GM23338 (cell line): ENCODE measurements around the gene CRK. TPM values are rescaled to one million over a fixed set of nuclear protein-coding genes. Genes with fewer than 3 reads are reported as not detected.

Experiments used
- ATAC-seq: fragments of 200-7000 bp; cut with Tn5 transposase; 3 replicates; pipeline ENCODE4 v1.9.1; 2020
- DNase-seq: peaks from one replicate; pipeline ENCODE4 v3.0.0-alpha.2; 2015; ENCODE audit warnings: low spot score
- H2AFZ ChIP-seq: fragments of 200-600 bp; sonication (generic); 2 replicates; pipeline ENCODE4 v1.8.0; 2016; ENCODE audit warnings: antibody characterized with exemption, mild to moderate bottlenecking, moderate library complexity
- H3F3A ChIP-seq: fragments of 200-600 bp; sonication (generic); replicated peaks from 2 replicates; pipeline ENCODE4 v1.8.0; 2017; ENCODE audit warnings: antibody characterized with exemption, mixed run types, low read depth
- H3K27ac ChIP-seq: fragments of 200-600 bp; sonication (generic); 2 replicates; pipeline ENCODE4 v1.6.1; 2016; ENCODE audit warnings: low read depth
- H3K27me3 ChIP-seq: fragments of 200-600 bp; sonication (generic); 2 replicates; pipeline ENCODE4 v1.8.0; 2016; ENCODE audit warnings: mild to moderate bottlenecking, mixed run types, moderate library complexity; ENCODE audit not compliant: insufficient read depth
- H3K36me3 ChIP-seq: fragments of 200-600 bp; sonication (generic); 2 replicates; pipeline ENCODE4 v1.8.0; 2016; ENCODE audit warnings: mild to moderate bottlenecking; ENCODE audit not compliant: insufficient read depth
- H3K4me1 ChIP-seq: fragments of 200-600 bp; sonication (generic); 2 replicates; pipeline ENCODE4 v1.8.0; 2016; ENCODE audit warnings: mild to moderate bottlenecking, moderate library complexity; ENCODE audit not compliant: insufficient read depth
- H3K4me2 ChIP-seq: fragments of 200-600 bp; sonication (generic); 2 replicates; pipeline ENCODE4 v1.7.1; 2017; ENCODE audit warnings: mixed run types
- H3K4me3 ChIP-seq: fragments of 200-600 bp; sonication (generic); 2 replicates; pipeline ENCODE4 v1.6.1; 2016; ENCODE audit warnings: mixed run types
- H3K79me2 ChIP-seq: fragments of 200-600 bp; sonication (generic); replicated peaks from 2 replicates; pipeline ENCODE4 v1.8.0; 2017; ENCODE audit warnings: mild to moderate bottlenecking; ENCODE audit not compliant: insufficient read depth
- H3K9me2 ChIP-seq: fragments of 200-600 bp; sonication (generic); 2 replicates; pipeline ENCODE4 v1.8.0; 2017; ENCODE audit not compliant: insufficient read depth
- H4K20me1 ChIP-seq: fragments of 200-600 bp; sonication (generic); replicated peaks from 2 replicates; pipeline ENCODE4 v1.8.0; 2017; ENCODE audit warnings: mild to moderate bottlenecking; ENCODE audit not compliant: insufficient read depth
- H3K27ac Mint-ChIP-seq: 2 replicates; pipeline ENCODE4 v1.8.0; 2020; ENCODE audit warnings: inconsistent platforms, mild to moderate bottlenecking, moderate library complexity, mixed read lengths
- H3K27me3 Mint-ChIP-seq: 3 replicates; pipeline ENCODE4 v1.8.0; 2022; ENCODE audit warnings: low read depth, mild to moderate bottlenecking, moderate library complexity, mixed read lengths, inconsistent platforms; ENCODE audit not compliant: insufficient read depth, poor library complexity
- H3K36me3 Mint-ChIP-seq: 3 replicates; pipeline ENCODE4 v1.8.0; 2021; ENCODE audit warnings: low read depth, mild to moderate bottlenecking, inconsistent platforms, moderate library complexity, mixed read lengths
- H3K4me1 Mint-ChIP-seq: 3 replicates; pipeline ENCODE4 v1.8.0; 2020; ENCODE audit warnings: mild to moderate bottlenecking, inconsistent platforms, mixed read lengths
- H3K4me3 Mint-ChIP-seq: 3 replicates; pipeline ENCODE4 v1.8.0; 2021; ENCODE audit warnings: moderate library complexity, mild to moderate bottlenecking, inconsistent platforms, mixed read lengths
- H3K9me3 Mint-ChIP-seq: 3 replicates; pipeline ENCODE4 v1.8.0; 2020; ENCODE audit warnings: moderate library complexity, mild to moderate bottlenecking, inconsistent platforms, mixed read lengths
- CREB1 ChIP-seq: fragments of 250-450 bp; sonication (Bioruptor Pico); IDR thresholded peaks from 2 replicates; pipeline ENCODE4 v1.5.0; 2020; ENCODE audit warnings: low read depth, mild to moderate bottlenecking, moderate library complexity
- ETS1 ChIP-seq: IDR thresholded peaks from 2 replicates; pipeline ENCODE4 v1.6.1; 2016; ENCODE audit warnings: antibody characterized with exemption
- EZH2 ChIP-seq: fragments of 200-600 bp; sonication (generic); IDR thresholded peaks from one replicate; pipeline ENCODE4 v1.8.0; 2017; ENCODE audit warnings: antibody characterized with exemption, mild to moderate bottlenecking, low read depth; ENCODE audit not compliant: unreplicated experiment
- EZH2phosphoT487 ChIP-seq: fragments of 200-600 bp; sonication (generic); IDR thresholded peaks from one replicate; pipeline ENCODE4 v1.8.1; 2018; ENCODE audit warnings: antibody characterized with exemption; ENCODE audit not compliant: unreplicated experiment
- NANOG ChIP-seq: IDR thresholded peaks from 2 replicates; pipeline ENCODE4 v1.6.1; 2016; ENCODE audit warnings: antibody characterized with exemption, borderline replicate concordance
- POLR2AphosphoS5 ChIP-seq: IDR thresholded peaks from 2 replicates; pipeline ENCODE4 v1.6.1; 2016; ENCODE audit warnings: antibody characterized with exemption, low read depth
- REST ChIP-seq: IDR thresholded peaks from one replicate; pipeline ENCODE4 v1.6.1; 2018; ENCODE audit warnings: antibody characterized with exemption; ENCODE audit not compliant: unreplicated experiment
- STAT1 ChIP-seq: IDR thresholded peaks from one replicate; pipeline ENCODE4 v1.6.1; 2016; ENCODE audit warnings: antibody characterized with exemption; ENCODE audit not compliant: unreplicated experiment
- ZNF331 ChIP-seq: fragments of 250-450 bp; sonication (Bioruptor Pico); IDR thresholded peaks from 2 replicates; pipeline ENCODE4 v1.5.0; 2020; ENCODE audit warnings: low read depth, mild to moderate bottlenecking, moderate library complexity
- ZNF462 ChIP-seq: fragments of 250-450 bp; sonication (Bioruptor Pico); IDR thresholded peaks from 2 replicates; pipeline ENCODE4 v1.5.0; 2020; ENCODE audit warnings: mild to moderate bottlenecking, moderate library complexity
- polyA plus RNA-seq: library from polyadenylated mRNA; unstranded; fragments of >200 nt; fragmentation: Nextera tagmentation; extraction: Ambion mirVana; gene quantifications from 2 replicates; pipeline ENCODE4 v1.2.1, GENCODE V29; 2016
- total RNA-seq: library from RNA; depleted of rRNA; stranded (reverse); fragments of >200 nt; shearing (Covaris generic); gene quantifications from 2 replicates; pipeline ENCODE4 v1.2.3, GENCODE V29; 2014

Gene CRK
- total and polyA plus RNA-seq, 2 experiments from 2014 or later = 32.6 to 59.8 TPM

- DNase-seq = no peak
- Mint-ChIP-seq H3K4me1 (no peaks in the 10 kb centered on the region), H3K9me3 (no peaks in the 10 kb centered on the region), H3K4me3 (no peak overlapping the region), H3K27ac (peak overlapping the region; percentile 90), H3K27me3 (peaks cover 7% of the 10 kb centered on the region), H3K36me3 (peaks cover 29% of the 10 kb centered on the region)
- peaks cover 24% of the 10 kb centered on the region for H3F3A ChIP-seq
- peaks cover 22% of the 10 kb centered on the region for H3K36me3 ChIP-seq
- no peak overlapping the region for H3K4me2 ChIP-seq
- no peak for ATAC-seq
- no peak overlapping the region for H3K4me3 ChIP-seq
- H3K27me3 ChIP-seq = no peaks in the 10 kb centered on the region
- TF ChIP-seq CREB1 (CRISPR knock-in tag) = no peak
- TF ChIP-seq ZNF462 (CRISPR knock-in tag) = no peak
- TF ChIP-seq ETS1 = no peak
- TF ChIP-seq EZH2 = no peak
- TF ChIP-seq REST = no peak
- TF ChIP-seq ZNF331 = no peak
- no peak for TF ChIP-seq NANOG
- TF ChIP-seq EZH2phosphoT487 = no peak
- TF ChIP-seq STAT1 = no peak
- no peak for TF ChIP-seq POLR2AphosphoS5
- 0 out of 2 replicates have a peak overlapping the region, but pooled peaks have one; percentile 22 for H3K27ac ChIP-seq
- peaks cover 52% of the 10 kb centered on the region for H4K20me1 ChIP-seq
- H3K9me2 ChIP-seq = no peaks in the 10 kb centered on the region
- no peaks in the 10 kb centered on the region for H3K4me1 ChIP-seq
- H3K79me2 ChIP-seq = peaks cover 100% of the 10 kb centered on the region
- H2AFZ ChIP-seq = no peak overlapping the region
Observed at GRCh38 chr17:1438593-1439083, 17.4 kb downstream of the CRK start.
